DMS53 (cell line): Measurements from ENCODE around the gene KANK2.

Experiments
- DNase-seq: peaks from one replicate; lab custom pipeline; 2025; lab: John Stamatoyannopoulos, UW

The KANK2 gene

DNA sequence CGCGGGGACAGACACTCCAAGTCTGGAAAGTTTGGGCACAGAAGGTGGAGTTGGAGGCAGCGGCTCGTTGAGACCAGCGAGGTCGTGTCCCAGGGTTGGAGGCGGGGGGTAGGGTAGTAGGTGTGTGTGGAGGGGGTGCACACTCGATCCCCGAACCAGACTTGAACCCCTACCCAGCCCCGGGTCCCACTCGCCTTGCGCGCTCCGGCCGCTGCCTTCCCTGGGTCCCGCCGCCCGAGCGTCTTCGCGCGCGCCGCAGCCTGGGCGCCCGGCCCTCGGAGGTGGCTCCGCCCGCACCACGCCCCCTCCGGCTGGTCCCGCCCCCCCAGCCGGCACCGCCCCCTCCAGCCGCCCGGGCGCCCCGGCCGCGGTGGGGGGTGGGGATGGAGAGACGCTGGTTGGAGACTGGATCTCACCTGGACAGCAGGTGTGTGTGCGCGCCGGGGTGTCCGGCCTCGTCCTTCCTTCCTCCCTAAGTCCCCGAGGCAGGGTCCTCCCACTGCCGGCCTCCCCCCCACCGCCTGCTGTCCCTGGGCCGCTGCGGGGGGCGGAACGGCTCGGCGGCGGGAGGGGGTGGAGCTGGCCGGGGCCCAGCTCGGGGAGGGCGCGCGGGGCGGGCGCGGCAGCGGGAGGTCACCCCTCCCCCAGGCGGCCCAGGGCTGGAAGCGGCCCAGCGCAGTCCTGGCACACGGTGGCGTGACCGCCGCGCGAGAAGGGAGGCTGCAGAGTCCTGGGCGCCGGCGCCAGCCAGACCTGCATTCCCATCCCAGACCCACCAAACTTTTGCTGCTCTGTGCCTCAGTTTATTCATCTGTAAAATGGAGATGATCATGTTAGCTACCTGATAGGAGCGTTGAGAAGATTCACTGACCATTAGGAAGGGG is at the start of gene KANK2:
Gene KANK2, minus strand, starts transcription at position 255 of the 884 bp plus-strand sequence. CDS start 3,034 bp downstream, outside the sequence.
- DNase-seq: peak; percentile 97

DNA sequence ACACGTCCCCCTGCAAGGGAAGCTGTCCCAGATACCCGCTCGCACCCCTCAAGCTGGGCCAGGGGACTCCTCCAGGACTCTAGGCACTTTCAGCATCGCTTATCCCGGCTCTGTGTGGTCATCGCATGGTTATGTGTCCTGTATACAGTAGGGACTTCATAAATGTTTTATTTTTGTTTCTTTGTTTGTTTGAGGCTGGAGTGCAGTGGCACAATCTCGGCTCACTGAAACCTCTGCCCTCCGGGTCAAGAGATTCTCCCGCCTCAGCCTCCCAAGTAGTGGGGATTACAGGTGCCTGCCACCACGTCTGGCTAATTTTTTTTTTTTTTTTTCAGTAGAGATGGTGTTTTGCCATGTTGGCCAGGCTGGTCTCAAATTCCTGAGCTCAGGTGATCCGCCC is 49.6 kb upstream of the KANK2 start:
- DNase-seq: no peak

DNA sequence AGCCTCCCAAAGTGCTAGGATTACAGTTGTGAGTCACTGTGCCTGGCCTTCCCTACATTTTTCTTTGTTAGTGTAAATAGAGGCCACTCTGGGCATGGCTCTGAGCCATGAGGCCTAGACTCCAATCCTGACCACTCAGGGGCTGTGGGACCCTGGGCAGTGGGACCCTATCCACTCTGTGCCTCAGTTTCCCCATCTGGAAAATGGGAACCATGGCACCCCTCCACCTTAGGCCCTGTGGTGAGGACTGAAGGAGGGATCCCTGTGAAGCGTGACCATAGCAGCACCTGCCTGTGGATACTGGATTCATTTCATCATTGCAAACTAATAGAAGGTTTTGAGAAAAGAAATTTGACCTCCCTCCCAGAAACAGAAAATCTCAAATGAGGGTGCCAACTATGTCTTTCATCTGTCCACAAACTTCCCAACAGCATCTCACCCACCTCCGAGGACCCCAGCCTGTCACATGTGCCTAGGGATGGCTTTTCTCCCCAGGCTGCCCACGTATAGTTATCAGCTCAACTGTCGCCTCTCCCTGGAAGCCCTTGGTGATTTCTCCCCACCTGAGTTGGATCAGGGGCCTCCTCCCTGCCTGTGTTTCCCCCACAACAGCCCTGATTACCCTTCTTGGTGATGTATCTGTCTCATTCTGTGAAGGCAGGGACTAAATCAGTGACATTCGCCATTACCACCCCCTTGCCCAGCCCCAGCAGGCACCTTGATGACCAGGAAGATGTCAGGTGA is 47.7 kb upstream of the KANK2 start:
- no peak for DNase-seq

DNA sequence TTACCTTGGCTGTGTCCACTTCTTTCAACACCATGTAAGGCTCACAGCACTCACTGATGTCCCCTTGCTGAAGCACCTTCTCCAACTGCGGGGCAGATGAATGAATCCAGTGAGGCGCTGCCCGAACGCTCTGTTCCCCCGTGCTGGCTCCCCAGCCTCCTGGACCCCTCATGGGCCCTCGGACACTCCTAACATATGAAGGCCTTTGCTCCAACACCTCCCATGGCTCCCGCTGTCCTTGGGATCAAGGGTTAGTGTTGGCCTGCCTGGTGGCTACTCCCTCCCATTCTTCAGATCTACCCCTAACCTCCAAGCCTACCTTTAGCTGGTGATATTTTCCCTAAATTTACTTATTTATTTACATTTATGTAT is 46.4 kb upstream of the KANK2 start:
- DNase-seq: no peak

DNA sequence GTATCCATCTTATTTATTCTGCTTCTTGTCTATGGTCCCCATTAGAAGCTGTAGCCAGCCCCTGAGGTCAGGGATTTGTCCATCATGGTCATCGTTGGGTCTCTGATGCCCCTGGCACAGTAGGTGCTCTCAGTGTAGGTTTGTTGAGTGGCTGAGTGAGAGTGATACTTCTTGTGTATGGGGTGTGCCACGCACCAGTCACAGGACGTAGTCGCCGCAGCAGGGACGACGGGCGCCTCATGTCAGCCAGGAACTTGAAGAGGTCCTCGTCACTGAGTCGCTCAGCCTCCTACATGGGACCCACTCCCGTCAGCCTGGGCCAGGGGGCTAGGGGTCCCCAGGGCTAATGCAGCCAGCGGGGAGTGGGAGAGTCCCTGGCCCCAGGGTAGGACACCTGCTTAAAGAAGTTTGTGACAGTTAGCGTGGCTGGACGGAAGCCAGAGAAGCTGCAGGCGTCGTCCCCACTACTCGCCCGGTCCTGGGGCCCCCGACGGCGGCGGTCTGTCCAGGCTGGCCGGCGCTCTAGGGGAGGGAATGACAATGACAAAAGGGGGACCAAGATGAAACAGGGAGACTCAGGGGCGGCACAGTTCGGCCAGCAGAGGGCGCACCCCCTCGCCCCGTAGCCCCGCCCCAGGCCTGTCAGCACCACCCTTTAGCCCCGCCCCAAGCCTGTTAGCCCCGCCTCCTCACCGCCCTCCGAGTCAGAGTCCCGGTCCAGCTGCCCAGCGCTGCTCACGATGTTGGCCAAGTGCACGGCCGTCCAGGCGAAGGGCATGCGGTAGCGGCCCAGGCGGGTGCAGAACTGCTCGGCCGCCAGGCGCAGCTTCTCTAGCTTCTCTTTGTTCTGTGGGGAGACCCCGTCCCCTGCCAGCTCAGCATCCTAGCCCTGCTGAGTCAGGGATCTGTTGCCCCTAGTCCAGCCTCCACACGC is 45.8 kb upstream of the KANK2 start:
- DNase-seq: peak; percentile 66

DNA sequence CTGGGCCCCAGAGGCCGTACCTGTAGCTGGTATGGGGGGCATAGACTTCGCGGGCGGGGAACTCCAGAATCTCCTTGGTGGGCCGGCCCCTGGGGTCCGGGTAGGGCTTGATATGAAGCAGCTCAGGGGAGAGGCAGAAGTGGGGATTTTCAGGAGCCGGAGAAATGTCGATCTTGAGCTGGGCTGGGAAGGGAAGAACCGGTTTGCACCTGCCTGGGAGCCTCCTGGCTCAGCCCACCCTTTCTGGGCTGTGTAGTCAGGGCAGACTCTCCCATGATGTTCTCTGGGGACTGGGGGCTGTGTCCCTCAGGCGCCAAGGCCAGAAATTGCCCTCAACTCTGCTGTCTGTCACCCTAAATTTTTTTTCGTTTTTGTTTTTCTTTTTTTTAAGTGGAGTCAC is 44.7 kb upstream of the KANK2 start:
- no peak for DNase-seq

DNA sequence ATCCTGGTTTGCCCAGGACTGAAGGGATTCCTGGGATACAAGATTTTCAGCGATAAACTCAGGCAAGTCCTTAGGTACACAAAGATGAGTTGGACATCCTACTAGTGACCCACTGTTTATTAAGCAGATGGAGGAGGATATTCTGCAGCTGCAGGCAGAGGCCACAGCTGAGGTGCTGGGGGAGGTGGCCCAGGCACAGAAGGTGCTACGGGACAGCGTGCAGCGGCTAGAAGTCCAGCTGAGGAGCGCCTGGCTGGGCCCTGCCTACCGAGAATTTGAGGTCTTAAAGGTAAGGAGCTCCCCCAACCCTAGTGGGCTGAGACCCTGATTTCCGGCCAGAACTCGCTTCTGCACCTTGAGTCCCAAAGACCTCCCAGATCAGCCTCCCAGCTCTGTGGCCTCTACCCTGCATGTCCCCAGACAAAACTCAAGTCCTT is 42.7 kb upstream of the KANK2 start:
- DNase-seq: no peak

DNA sequence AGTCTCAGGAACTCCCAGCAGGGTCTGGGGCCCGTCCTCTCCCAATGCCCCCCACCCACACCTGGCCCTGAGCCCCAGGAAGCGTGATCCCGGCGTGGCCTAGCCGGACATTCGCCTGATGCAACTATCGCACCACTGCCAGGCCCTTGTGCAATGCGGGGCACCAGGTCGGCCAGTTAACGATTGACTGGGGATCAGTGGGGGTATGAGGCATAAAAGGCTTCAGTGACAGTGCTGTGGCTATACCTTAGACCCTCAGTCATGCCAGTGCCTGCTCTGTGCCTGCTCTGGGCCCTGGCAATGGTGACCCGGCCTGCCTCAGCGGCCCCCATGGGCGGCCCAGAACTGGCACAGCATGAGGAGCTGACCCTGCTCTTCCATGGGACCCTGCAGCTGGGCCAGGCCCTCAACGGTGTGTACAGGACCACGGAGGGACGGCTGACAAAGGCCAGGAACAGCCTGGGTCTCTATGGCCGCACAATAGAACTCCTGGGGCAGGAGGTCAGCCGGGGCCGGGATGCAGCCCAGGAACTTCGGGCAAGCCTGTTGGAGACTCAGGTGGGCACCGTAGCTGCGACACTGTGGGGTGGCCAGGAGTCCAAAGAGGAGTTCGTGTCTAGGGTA is 42.1 kb upstream of the KANK2 start, which contains the start of gene ANGPTL8:
Gene ANGPTL8, plus strand, starts transcription at position 243 of the 624 bp plus-strand sequence. Its CDS starts 19 bp downstream, at position 262.
- no peak for DNase-seq

DNA sequence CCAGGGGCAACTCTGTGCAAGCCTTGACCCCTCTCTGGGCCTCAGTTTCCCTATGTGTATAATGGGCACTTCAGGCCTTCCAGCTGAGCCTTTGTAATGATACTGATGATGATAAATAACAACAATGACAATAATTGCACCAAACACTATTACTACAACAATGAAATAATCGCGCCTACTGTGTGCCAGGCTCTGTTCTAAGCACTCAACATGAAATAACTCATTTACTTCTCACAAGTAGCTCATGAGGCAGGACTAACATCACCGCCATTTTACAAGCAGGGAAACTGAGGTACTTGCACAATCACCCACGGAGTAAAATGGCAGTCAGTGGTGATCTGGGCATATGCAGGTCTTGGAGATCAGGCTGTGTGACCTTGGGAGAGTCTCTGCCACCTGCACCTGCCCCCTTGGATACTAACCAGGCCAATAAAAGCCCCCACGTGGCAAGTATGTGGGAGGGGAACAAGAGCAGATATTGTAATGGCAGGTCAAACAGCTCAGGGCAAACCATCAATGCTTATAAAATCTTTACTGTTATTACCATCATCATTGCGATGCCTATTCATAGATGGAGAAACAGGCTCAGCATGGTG is 41.5 kb upstream of the KANK2 start:
- no peak for DNase-seq

DNA sequence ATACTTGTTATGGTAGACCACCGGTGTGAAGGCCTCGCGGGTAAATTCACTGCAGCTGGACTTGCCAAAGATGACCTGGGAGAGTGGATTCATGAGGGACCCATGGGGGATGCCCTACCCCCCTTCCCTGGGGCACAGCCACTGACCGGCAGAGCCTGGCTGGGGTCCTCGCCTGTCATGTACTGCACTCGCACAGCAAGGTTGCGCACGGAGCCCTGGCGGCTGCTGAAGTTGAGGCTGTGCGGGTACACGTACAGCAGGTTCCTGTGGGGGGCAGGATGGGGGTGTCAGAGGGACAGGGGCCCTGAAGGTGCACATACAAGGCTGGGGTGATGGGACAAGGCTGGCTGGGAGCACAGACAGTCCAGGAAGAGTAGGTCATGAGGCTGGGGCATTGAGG is 40.7 kb upstream of the KANK2 start:
- DNase-seq: no peak

DNA sequence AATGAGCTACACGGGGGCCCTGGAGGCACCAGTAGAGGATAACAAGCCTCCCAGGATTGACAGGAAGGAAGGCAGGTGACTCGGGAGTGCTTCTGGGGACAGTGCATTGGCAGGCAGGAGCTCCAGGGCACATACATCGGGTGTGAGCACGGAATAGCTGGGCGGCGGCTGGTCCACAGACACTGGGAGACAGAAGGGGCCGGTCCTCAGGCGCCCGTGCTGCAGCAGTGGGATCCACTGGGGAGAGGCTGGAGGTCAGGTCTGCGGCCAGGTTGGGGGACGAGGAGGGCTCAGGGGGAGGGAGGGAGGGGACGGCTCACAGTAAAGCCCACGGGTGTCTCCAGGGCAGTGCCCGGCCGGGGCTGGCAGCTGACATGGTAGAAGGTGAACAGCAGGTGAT is 40.0 kb upstream of the KANK2 start:
- no peak for DNase-seq

DNA sequence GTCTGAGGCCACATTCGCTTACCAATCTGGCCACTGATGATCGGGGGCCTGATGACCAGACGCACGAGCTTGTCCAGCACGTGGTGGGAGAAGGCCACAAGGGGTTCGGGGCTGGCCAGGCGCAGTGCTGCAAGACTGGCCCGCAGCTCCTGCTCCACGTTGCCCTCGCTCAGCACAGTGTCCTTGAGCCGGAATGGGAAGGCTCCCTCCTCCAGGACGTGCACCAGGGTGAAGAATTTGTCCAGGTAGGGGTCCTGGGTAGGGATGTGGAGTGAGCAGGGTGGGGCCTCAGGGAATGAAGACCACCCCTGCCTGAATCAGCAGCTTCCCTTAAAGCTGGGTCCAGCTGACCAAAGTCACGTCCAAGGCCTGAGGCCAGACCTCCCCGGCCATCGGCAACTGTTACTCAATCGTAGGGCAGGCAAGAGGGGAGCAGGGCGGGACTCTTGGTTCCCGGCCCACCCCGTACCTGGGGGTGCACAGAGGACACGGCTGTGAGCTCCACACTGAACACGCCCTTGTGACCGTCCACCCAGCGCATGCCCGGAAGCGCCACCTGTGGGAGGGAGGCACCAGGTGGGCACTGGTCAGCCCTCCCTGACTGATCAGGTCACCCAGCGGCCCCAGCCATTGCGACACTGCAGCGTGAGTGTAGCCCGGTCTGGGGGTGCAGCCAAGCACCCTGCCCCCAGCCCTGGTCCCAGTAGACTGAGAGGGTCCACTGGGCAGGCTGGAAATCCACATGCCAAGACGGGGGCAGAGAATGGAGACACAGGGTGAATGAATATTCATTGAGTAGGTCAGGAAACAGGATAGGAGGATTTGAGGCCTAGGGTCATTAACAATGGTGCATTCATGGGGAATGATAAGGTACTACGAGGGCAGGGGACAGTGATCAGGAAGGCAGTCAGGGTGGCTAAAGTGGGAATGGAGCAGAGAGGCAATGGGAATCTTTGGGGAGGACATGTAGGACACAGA is 39.3 kb upstream of the KANK2 start:
- DNase-seq: no peak

DNA sequence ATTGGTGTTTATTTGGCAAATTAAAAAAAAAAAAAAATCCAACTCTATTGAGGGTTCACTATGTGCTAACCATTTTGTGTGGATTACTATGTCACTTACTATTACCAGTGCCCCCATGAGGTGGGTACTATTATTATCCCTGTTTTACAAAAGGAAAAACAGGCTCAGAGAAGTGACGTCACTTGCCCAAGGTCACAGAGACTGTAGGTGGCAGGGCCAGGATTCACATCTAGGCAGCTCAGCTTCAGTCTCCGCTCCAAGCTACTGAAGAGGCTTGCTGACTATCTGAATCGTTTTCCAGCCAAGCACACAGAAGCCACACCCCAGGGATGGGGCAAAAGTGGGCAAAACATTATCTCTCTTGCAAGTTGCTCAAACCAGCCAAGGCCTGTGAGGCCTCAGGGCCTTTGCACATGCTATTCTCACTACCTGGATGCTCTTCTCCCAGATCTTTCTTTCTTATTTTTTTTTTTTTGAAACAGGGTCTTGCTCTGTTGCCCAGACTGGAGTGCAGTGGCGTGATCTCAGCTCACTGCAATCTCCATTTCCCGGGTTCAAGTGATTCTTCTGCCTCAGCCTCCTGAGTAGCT is 37.2 kb upstream of the KANK2 start:
- DNase-seq: no peak

DNA sequence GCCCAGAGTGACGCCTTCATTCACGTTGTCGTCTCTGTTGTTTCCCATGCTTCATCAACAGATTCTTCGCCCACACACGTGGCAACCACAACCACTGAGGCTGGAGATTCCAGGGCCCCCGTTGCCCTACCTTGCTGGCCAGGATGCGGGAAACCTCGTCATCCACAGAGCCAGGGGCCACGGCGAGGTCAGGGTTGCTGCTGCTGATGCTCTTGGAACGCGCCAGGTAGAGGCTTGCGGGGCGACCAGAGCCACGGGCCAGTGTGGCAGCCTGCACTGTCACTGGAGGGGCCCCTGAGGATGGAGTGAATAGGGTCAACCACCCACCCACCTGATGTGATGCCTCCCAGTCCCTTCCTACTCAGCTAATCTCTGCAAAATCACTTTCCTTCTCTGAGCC is 35.7 kb upstream of the KANK2 start:
- no peak for DNase-seq

DNA sequence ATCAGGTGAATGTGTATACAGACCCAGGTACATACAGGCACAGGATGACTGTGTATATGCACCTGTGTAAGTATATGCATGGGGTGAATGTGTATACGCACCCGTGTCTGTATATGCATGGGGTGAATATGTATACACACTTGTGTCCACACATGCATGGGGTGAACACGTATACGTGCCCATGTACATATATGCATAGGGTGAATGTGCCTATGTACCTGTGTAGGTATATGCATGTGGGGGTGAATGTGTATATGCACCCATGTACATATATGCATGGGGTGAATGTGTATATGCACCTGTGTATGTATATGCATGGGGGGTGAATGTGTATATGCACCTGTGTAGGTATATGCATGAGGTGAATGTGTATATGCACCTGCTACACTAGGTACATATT is 35.2 kb upstream of the KANK2 start:
- no peak for DNase-seq

DNA sequence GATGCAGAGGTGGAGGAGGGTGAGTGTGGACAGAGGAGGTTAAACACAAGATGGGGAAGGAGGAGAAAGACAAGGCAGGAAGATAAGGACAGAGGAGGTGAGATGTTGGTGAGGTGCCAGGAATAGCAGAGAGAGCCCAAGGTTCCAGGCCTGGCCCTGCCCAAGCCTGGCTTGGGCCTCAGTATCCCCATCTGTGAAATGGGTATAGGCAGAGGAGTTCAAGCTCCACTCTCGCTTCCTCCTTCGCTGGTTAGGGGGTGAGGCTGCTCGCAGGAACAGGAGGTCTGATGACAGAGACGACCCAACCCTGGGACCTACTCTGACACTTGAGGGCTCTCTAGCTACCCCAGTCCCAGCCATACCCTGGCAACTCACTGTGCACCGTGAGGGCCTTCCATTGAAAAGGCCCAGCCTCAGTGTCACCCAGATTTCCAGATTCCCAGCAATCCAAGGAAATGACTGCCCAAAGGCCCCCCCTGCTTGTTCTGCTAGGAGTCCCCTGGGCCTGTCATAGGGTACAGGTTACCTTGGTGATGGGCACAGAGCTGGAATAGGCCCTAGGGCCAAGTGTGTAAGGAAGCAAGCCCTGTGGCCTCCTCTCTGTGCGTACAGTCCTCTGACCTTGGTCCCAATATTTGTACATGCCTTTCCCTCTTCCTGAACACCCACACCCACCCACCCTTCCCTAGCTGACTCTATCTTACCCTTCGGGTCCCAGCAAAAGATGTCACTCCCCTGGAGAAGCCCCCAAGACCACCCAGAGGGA is 33.5 kb upstream of the KANK2 start:
- no peak for DNase-seq

DNA sequence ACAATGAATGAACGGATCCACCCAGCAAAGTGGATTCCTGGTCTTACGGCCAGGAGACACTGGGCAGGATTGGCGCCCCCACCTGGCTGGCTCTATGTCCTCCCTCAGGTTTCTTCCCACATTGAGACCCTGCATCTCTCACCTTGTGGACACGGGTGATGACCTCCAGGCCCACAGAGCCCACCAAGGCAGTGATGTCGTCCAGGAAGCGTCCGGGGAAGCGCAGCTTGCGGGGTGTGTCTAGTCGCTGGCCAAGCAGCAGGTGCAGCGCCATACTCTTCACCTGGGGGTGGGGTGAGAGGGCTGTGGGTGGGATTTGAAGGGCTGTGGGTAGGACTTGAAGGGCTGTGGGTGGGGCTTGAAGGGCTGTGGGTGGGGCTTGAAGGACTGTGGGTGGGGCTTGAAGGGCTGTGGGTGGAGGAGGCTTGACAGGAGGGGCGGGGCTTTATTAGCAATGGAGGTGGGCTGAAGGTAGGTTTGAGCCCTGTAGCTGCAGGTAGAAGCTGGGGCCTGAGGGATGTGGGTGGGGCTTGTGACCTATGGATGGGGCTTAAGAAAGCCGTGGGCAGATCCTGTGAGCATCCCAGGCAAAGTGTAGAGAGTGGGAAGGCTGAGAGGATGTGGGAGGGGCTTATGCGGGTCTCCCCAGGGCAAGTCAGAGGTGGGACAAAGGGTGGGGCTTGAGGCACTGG is 30.0 kb upstream of the KANK2 start:
- DNase-seq: peak; percentile 56

DNA sequence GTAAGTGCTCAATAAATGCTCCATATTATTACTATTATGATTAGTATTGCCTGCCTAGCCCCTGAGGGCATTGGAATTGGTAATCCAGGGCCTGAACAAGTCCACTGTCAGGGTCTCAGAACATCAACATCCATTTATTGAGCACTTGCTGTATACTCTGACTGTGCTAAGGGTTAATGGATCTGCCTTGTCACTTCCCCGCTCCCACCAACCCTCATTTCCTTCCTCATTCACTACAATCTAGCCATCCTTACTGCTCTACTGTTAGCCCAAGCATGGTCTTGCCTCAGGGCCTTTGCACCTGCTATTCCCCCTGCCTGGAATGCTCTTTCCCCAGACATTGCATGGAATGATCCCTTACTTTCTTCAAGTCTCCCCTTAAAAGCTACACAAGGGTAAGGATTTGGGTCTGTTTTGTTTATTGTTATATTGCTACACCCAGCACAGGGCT is 29.4 kb upstream of the KANK2 start:
- no peak for DNase-seq
